Tibial nerve (tissue), 4 donors: ENCODE measurements around the gene CARM1.

Experiments
- EP300 ChIP-seq, 2 donors: sonication (generic); formaldehyde crosslinking; IDR thresholded peaks; one replicate each; pipeline ENCODE4 v1.6.1; 2017; ENCODE audit warnings: antibody characterized with exemption in 2 of 2, mild to moderate bottlenecking in 1 of 2
- POLR2A ChIP-seq, 2 donors: fragments of 450-650 bp; IDR thresholded peaks; one replicate each; pipeline ENCODE4 v1.6.1; 2017; ENCODE audit warnings: antibody characterized with exemption in 2 of 2, mild to moderate bottlenecking in 2 of 2, moderate library complexity in 2 of 2
- TF ChIP-seq, protein P1 (sequence below), 5 experiments: fragments of 200-600 bp in 3 of 5; fragments of 450-650 bp in 2 of 5; sonication (generic) in 3 of 5; IDR thresholded peaks; one replicate each; pipeline ENCODE4 v1.5.1; 2016 to 2019; ENCODE audit warnings: antibody characterized with exemption in 5 of 5, mild to moderate bottlenecking in 3 of 5, moderate library complexity in 2 of 5

DNA sequence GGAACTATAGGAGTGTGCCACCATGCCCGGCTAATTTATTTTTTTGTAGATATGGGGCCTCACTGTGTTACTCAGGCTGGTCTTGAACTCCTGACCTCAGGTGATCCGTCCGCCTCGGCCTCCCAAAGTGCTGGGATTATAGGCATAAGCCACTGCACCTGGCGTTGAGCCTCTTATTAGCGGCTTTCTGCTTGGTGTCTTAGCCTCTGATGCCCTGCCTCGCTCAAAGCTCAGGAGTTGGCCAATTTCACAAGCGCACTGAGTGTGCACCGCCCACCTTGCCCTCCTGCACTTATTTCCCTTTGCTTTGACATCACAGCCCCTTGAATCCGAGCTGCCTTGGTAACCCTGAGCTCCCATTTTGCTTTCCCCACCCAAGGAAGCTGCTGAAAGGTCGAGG lies 47.0 kb downstream of the CARM1 start:
- TF ChIP-seq, protein P1, sequence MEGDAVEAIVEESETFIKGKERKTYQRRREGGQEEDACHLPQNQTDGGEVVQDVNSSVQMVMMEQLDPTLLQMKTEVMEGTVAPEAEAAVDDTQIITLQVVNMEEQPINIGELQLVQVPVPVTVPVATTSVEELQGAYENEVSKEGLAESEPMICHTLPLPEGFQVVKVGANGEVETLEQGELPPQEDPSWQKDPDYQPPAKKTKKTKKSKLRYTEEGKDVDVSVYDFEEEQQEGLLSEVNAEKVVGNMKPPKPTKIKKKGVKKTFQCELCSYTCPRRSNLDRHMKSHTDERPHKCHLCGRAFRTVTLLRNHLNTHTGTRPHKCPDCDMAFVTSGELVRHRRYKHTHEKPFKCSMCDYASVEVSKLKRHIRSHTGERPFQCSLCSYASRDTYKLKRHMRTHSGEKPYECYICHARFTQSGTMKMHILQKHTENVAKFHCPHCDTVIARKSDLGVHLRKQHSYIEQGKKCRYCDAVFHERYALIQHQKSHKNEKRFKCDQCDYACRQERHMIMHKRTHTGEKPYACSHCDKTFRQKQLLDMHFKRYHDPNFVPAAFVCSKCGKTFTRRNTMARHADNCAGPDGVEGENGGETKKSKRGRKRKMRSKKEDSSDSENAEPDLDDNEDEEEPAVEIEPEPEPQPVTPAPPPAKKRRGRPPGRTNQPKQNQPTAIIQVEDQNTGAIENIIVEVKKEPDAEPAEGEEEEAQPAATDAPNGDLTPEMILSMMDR (IDR thresholded peaks at IDR 0.05) = no peak
- no peak for TF ChIP-seq POLR2A (IDR thresholded peaks at IDR 0.05)
- no peak for TF ChIP-seq EP300 (IDR thresholded peaks at IDR 0.05)
